ENCODE measurements around the gene KIDINS220. TPM values are rescaled to one million over a fixed set of nuclear protein-coding genes. Genes with fewer than 3 reads are reported as not detected.

Gene KIDINS220
- total and polyA plus RNA-seq, 5 donors: 17.3 to 39.6 (median 37.4) TPM

GRCh38 chr2:8719528-8719927 lies 117.9 kb downstream of the KIDINS220 start:
- Histone ChIP-seq H3K27me3 (ENCODE audit: control insufficient read depth, insufficient read depth) (no peaks in the 10 kb centered on the region), H3K9me3 (ENCODE audit: control insufficient read depth, low read length) (no peaks in the 10 kb centered on the region), H3K27ac (ENCODE audit: low read length) (no peak overlapping the region), H3K4me1 (ENCODE audit: control insufficient read depth, insufficient read depth, low read length) (peaks cover 2% of the 10 kb centered on the region), H3K4me3 (ENCODE audit: low read length) (no peak overlapping the region)
- 83% methylated on average over 3 of the region's 3 CpGs for WGBS
- ATAC-seq (no peak), DNase-seq (no peak)
- intact Hi-C loops (cut with DNase I): no loop called here

GRCh38 chr2:8714971-8715370 lies 122.4 kb downstream of the KIDINS220 start:
- no peak overlapping the region for H3K27ac ChIP-seq (ENCODE audit: low read length)
- H3K4me1 ChIP-seq (ENCODE audit: control insufficient read depth, insufficient read depth, low read length): peaks cover 3% of the 10 kb centered on the region
- no peaks in the 10 kb centered on the region for H3K9me3 ChIP-seq (ENCODE audit: control insufficient read depth, low read length)
- DNase-seq: no peak
- ATAC-seq: no peak
- no peak overlapping the region for H3K4me3 ChIP-seq (ENCODE audit: low read length)
- H3K27me3 ChIP-seq (ENCODE audit: control insufficient read depth, insufficient read depth): no peaks in the 10 kb centered on the region
- intact Hi-C loops (cut with DNase I): no loop called here
- 95% methylated on average over 5 of the region's 5 CpGs for WGBS

DNA sequence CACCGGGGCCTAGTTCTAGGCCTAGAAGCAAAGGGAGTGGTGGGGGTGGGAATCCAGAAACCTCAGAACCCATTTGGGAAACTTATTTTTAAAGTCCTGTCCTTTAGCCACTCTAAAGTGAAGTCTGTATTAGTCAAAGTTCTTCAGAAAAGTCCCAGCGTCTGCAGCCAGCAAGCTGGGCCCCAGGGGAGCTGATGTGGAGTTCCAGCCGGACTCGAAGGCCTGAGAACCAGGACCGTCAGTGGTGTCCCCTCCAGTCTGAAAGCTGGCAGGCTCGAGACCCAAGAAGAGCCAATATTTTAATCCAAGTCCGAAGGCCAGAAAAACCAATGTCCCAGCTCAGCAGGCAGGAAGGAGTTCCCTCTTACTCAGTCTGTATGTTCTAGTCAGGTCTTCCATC lies 123.1 kb downstream of the KIDINS220 start:
- Histone ChIP-seq H3K4me1 (ENCODE audit: control insufficient read depth, insufficient read depth, low read length) (peaks cover 3% of the 10 kb centered on the region), H3K27ac (ENCODE audit: low read length) (peak overlapping the region; percentile 39), H3K4me3 (ENCODE audit: low read length) (no peak overlapping the region), H3K27me3 (ENCODE audit: control insufficient read depth, insufficient read depth) (no peaks in the 10 kb centered on the region), H3K9me3 (ENCODE audit: control insufficient read depth, low read length) (no peaks in the 10 kb centered on the region)
- intact Hi-C loops (cut with DNase I): no loop called here
- 60% methylated on average over 7 of the region's 7 CpGs for WGBS
- peak; percentile 84 to 89 for ATAC-seq
- peak; percentile 79 to 91 (median 87) for DNase-seq

DNA sequence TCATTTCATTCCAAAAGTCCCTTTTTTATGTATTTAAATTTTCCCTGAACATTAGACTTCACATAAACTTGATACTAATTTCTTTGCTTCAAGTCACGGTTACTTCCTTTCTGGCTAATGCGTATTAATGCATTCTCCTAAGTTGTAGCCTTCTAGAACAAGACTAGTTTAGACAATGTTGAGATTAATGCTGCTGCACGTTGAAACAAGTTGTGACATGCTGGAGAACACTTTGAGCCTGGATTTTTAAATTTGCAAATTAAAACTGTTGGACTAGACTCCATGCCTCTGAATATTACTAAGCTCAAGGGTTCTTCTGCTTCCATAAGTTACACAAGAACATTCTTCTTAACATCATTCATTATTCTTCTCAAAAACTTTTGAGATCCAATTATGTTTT lies 126.5 kb downstream of the KIDINS220 start:
- intact Hi-C loops (cut with DNase I): no loop called here
- no peak overlapping the region for H3K27ac ChIP-seq (ENCODE audit: low read length)
- no peaks in the 10 kb centered on the region for H3K9me3 ChIP-seq (ENCODE audit: control insufficient read depth, low read length)
- 79% methylated on average over 3 of the region's 3 CpGs for WGBS
- ATAC-seq (no peak), DNase-seq (no peak)
- H3K27me3 ChIP-seq (ENCODE audit: control insufficient read depth, insufficient read depth): no peaks in the 10 kb centered on the region
- H3K4me3 ChIP-seq (ENCODE audit: low read length): no peak overlapping the region
- peaks cover 3% of the 10 kb centered on the region for H3K4me1 ChIP-seq (ENCODE audit: control insufficient read depth, insufficient read depth, low read length)

- Histone ChIP-seq H3K27me3 (ENCODE audit: control insufficient read depth, insufficient read depth) (no peaks in the 10 kb centered on the region), H3K4me1 (ENCODE audit: control insufficient read depth, insufficient read depth, low read length) (peaks cover 1% of the 10 kb centered on the region), H3K27ac (ENCODE audit: low read length) (no peak overlapping the region), H3K9me3 (ENCODE audit: control insufficient read depth, low read length) (no peaks in the 10 kb centered on the region), H3K4me3 (ENCODE audit: low read length) (no peak overlapping the region)
- ATAC-seq: no peak
- intact Hi-C loops (cut with DNase I): no loop called here
- no peak for DNase-seq
- WGBS: 91% methylated on average over 14 of the region's 14 CpGs
These were observed 127.8 kb downstream of the KIDINS220 start for GRCh38 chr2:8709611-8710010.

DNA sequence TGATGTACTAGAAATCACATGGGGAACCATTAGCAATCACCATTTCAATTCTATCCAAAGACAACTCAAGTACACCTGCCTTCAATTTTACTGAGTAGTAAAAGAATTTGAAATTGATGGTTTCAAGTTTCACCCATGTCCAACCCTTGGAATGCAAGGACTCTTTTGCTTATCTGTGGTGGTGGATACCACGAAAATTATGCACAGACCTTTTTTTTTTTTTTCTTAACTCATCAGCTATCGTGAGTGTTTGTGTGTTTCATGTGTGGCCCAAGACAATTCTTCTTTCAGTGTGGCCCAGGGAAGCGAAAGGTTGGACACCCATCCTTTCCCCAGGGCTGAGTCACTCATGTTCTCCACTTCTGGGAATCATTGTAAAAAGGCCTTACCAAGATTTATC lies 132.5 kb downstream of the KIDINS220 start:
- H3K4me3 ChIP-seq (ENCODE audit: low read length): no peak overlapping the region
- no peaks in the 10 kb centered on the region for H3K4me1 ChIP-seq (ENCODE audit: control insufficient read depth, insufficient read depth, low read length)
- WGBS: 75% methylated on average over 3 of the region's 3 CpGs
- no peaks in the 10 kb centered on the region for H3K27me3 ChIP-seq (ENCODE audit: control insufficient read depth, insufficient read depth)
- no peak for ATAC-seq
- intact Hi-C loops (cut with DNase I): no loop called here
- H3K27ac ChIP-seq (ENCODE audit: low read length): no peak overlapping the region
- no peak for DNase-seq
- H3K9me3 ChIP-seq (ENCODE audit: control insufficient read depth, low read length): no peaks in the 10 kb centered on the region

- intact Hi-C loops (cut with DNase I): no loop called here
- no peak for ATAC-seq
- DNase-seq: no peak
- Histone ChIP-seq H3K4me3 (ENCODE audit: low read length) (no peak overlapping the region), H3K4me1 (ENCODE audit: control insufficient read depth, insufficient read depth, low read length) (no peaks in the 10 kb centered on the region), H3K27me3 (ENCODE audit: control insufficient read depth, insufficient read depth) (no peaks in the 10 kb centered on the region), H3K27ac (ENCODE audit: low read length) (no peak overlapping the region), H3K9me3 (ENCODE audit: control insufficient read depth, low read length) (no peaks in the 10 kb centered on the region)
- 77% methylated on average over 16 of the region's 16 CpGs for WGBS
These were observed 135.6 kb downstream of the KIDINS220 start for GRCh38 chr2:8701681-8702379.

DNA sequence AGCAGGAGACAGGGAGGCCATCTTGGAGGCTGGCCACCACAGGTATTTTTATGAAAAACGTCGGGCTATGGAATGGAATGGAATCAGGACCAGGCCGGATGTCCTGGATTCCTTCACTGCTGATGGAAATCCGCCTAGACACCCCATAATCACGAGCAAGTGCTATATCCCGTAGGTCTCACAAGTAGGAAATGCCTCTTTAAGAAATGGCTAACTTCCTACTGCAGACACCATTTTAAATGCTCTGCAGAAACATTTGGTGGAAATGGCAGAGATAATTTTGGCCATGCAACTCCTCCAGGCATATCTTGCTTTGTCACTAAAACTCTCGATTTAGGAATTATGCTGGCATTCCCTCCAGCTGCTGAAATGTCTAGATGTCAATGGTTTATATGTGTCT lies 137.6 kb downstream of the KIDINS220 start:
- intact Hi-C loops (cut with DNase I): loop anchor here in 1 of 4 donors (5.0 kb wide), 1 partner anchor 57 kb away; no protein-coding TSS in a partner anchor
- ATAC-seq (no peak), DNase-seq (no peak)
- Histone ChIP-seq H3K27me3 (ENCODE audit: control insufficient read depth, insufficient read depth) (no peaks in the 10 kb centered on the region), H3K9me3 (ENCODE audit: control insufficient read depth, low read length) (no peaks in the 10 kb centered on the region), H3K4me3 (ENCODE audit: low read length) (no peak overlapping the region), H3K27ac (ENCODE audit: low read length) (no peak overlapping the region), H3K4me1 (ENCODE audit: control insufficient read depth, insufficient read depth, low read length) (no peaks in the 10 kb centered on the region)
- WGBS: 83% methylated on average over 7 of the region's 7 CpGs

GRCh38 chr2:8697190-8697589 lies 140.2 kb downstream of the KIDINS220 start:
- Histone ChIP-seq H3K27ac (ENCODE audit: low read length) (no peak overlapping the region), H3K4me1 (ENCODE audit: control insufficient read depth, insufficient read depth, low read length) (no peaks in the 10 kb centered on the region), H3K4me3 (ENCODE audit: low read length) (no peak overlapping the region), H3K9me3 (ENCODE audit: control insufficient read depth, low read length) (no peaks in the 10 kb centered on the region), H3K27me3 (ENCODE audit: control insufficient read depth, insufficient read depth) (no peaks in the 10 kb centered on the region)
- ATAC-seq: no peak
- DNase-seq: no peak
- intact Hi-C loops (cut with DNase I): loop anchor here in 1 of 4 donors (5.0 kb wide), 1 partner anchor 60 kb away; no protein-coding TSS in a partner anchor
- 87% methylated on average over 5 of the region's 5 CpGs for WGBS

DNA sequence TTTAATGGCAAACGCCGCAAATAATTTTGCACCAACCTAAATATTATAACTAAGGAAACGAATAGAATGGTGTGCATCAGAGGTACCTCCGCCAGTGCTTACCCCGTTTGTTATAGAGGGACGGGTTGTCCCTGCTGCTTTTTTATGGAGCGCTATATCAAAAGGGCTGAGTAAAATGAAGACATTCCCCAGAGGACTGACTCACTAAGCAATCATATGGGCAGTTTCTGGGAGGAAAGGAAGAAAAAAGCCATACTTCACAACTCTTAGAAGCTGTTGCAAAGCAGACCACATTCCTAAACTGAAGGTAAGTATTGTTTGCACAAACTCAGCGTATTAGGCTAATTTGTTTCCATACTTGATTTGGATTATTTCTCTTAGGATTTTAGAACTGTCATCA lies 142.7 kb downstream of the KIDINS220 start:
- no peak overlapping the region for H3K27ac ChIP-seq (ENCODE audit: low read length)
- DNase-seq: no peak
- intact Hi-C loops (cut with DNase I): loop anchor here in 1 of 4 donors (5.0 kb wide), 1 partner anchor 63 kb away; no protein-coding TSS in a partner anchor
- ATAC-seq: no peak
- no peaks in the 10 kb centered on the region for H3K4me1 ChIP-seq (ENCODE audit: control insufficient read depth, insufficient read depth, low read length)
- 92% methylated on average over 8 of the region's 8 CpGs for WGBS
- H3K4me3 ChIP-seq (ENCODE audit: low read length): no peak overlapping the region
- H3K27me3 ChIP-seq (ENCODE audit: control insufficient read depth, insufficient read depth): no peaks in the 10 kb centered on the region
- no peaks in the 10 kb centered on the region for H3K9me3 ChIP-seq (ENCODE audit: control insufficient read depth, low read length)

GRCh38 chr2:8693157-8693821 lies 144.1 kb downstream of the KIDINS220 start:
- no peak overlapping the region for H3K4me3 ChIP-seq (ENCODE audit: low read length)
- WGBS: 17% methylated on average over 30 of the region's 30 CpGs
- ATAC-seq (peak; percentile 67 to 87), DNase-seq (peak in 2 of 3 donors; percentile 75 to 77)
- no peaks in the 10 kb centered on the region for H3K9me3 ChIP-seq (ENCODE audit: control insufficient read depth, low read length)
- H3K4me1 ChIP-seq (ENCODE audit: control insufficient read depth, insufficient read depth, low read length): no peaks in the 10 kb centered on the region
- H3K27me3 ChIP-seq (ENCODE audit: control insufficient read depth, insufficient read depth): no peaks in the 10 kb centered on the region
- intact Hi-C loops (cut with DNase I): no loop called here
- H3K27ac ChIP-seq (ENCODE audit: low read length): no peak overlapping the region

Measured in right cardiac atrium (tissue), 5 donors.